Esophagus squamous epithelium (tissue), 5 donors: ENCODE measurements around the gene THADA. TPM values are rescaled to one million over a fixed set of nuclear protein-coding genes. Genes with fewer than 3 reads are reported as not detected.
A peak's percentile ranks its signal among the peaks of the same experiment; 100 is the strongest.

Experiments
- DNase-seq: peaks from one replicate; lab custom pipeline; 2025; lab: John Stamatoyannopoulos, UW
- H3K27ac ChIP-seq, 4 donors: fragments of 200-600 bp; sonication (generic); one replicate each; pipeline ENCODE4 v1.5.1; 2016 to 2019; ENCODE audit warnings: mild to moderate bottlenecking in 1 of 4
- H3K27me3 ChIP-seq, 4 donors: fragments of 200-600 bp; sonication (generic); 1 replicate in 3 of 4; 2 replicates in 1 of 4; pipeline versions ENCODE4 v1.5.1 to v1.6.0; 2017 to 2021; ENCODE audit warnings: antibody characterized with exemption in 1 of 4
- H3K36me3 ChIP-seq, 3 donors: fragments of 200-600 bp; sonication (generic); one replicate each; pipeline ENCODE4 v1.5.1; 2016 to 2019
- H3K4me1 ChIP-seq, 3 donors: fragments of 200-600 bp; sonication (generic); one replicate each; pipeline ENCODE4 v1.5.1; 2017 to 2019
- H3K4me3 ChIP-seq, 4 donors: fragments of 200-600 bp; sonication (generic); 1 replicate in 3 of 4; 2 replicates in 1 of 4; pipeline ENCODE4 v1.5.1; 2016 to 2019; ENCODE audit warnings: mild to moderate bottlenecking in 2 of 4, moderate library complexity in 1 of 4
- H3K9me3 ChIP-seq, 3 donors: fragments of 200-600 bp; sonication (generic); one replicate each; pipeline ENCODE4 v1.5.1; 2016 to 2019
- POLR2A ChIP-seq, 4 donors: fragments of 450-650 bp; IDR thresholded peaks; one replicate each; pipeline ENCODE4 v1.6.1; 2017; ENCODE audit warnings: antibody characterized with exemption in 4 of 4, mild to moderate bottlenecking in 4 of 4, moderate library complexity in 3 of 4
- WGBS, 2 donors: methylation state at CpG; one replicate each; pipeline ENCODE4 v1.1.5; 2018; 5-methylcytosine and 5-hydroxymethylcytosine counted together
- intact Hi-C: fragments of 100-400 bp; cut with DNase I; formaldehyde crosslinking; loops from one replicate; pipeline ENCODE4 v1.15.0; 2022
- total RNA-seq, 4 donors: library from RNA; depleted of rRNA; stranded (reverse); fragments of >200 nt; gene quantifications; one replicate each; pipeline ENCODE4 v1.1.0, GENCODE V29; 2016
- TF ChIP-seq, protein P1 (sequence below), 6 experiments: fragments of 450-650 bp in 4 of 6; fragments of 200-600 bp in 2 of 6; sonication (generic) in 2 of 6; IDR thresholded peaks; one replicate each; pipeline ENCODE4 v1.5.1; 2016 to 2019; ENCODE audit warnings: antibody characterized with exemption in 6 of 6, mild to moderate bottlenecking in 4 of 6, moderate library complexity in 4 of 6
- donor health status: DM: yes; HTN: yes; CAD: no.

THADA gene, protein sequence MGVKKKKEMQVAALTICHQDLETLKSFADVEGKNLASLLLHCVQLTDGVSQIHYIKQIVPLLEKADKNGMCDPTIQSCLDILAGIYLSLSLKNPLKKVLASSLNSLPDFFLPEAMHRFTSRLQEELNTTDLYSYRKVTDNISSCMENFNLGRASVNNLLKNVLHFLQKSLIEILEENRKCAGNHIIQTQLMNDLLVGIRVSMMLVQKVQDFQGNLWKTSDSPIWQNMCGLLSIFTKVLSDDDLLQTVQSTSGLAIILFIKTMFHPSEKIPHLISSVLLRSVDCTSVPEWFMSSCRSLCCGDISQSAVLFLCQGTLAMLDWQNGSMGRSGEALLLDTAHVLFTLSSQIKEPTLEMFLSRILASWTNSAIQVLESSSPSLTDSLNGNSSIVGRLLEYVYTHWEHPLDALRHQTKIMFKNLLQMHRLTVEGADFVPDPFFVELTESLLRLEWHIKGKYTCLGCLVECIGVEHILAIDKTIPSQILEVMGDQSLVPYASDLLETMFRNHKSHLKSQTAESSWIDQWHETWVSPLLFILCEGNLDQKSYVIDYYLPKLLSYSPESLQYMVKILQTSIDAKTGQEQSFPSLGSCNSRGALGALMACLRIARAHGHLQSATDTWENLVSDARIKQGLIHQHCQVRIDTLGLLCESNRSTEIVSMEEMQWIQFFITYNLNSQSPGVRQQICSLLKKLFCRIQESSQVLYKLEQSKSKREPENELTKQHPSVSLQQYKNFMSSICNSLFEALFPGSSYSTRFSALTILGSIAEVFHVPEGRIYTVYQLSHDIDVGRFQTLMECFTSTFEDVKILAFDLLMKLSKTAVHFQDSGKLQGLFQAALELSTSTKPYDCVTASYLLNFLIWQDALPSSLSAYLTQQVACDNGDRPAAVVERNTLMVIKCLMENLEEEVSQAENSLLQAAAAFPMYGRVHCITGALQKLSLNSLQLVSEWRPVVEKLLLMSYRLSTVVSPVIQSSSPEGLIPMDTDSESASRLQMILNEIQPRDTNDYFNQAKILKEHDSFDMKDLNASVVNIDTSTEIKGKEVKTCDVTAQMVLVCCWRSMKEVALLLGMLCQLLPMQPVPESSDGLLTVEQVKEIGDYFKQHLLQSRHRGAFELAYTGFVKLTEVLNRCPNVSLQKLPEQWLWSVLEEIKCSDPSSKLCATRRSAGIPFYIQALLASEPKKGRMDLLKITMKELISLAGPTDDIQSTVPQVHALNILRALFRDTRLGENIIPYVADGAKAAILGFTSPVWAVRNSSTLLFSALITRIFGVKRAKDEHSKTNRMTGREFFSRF (N-terminal part only)
- 10 to 100 TPM; 14.0 to 32.2 (median 21.0) TPM for total RNA-seq

DNA sequence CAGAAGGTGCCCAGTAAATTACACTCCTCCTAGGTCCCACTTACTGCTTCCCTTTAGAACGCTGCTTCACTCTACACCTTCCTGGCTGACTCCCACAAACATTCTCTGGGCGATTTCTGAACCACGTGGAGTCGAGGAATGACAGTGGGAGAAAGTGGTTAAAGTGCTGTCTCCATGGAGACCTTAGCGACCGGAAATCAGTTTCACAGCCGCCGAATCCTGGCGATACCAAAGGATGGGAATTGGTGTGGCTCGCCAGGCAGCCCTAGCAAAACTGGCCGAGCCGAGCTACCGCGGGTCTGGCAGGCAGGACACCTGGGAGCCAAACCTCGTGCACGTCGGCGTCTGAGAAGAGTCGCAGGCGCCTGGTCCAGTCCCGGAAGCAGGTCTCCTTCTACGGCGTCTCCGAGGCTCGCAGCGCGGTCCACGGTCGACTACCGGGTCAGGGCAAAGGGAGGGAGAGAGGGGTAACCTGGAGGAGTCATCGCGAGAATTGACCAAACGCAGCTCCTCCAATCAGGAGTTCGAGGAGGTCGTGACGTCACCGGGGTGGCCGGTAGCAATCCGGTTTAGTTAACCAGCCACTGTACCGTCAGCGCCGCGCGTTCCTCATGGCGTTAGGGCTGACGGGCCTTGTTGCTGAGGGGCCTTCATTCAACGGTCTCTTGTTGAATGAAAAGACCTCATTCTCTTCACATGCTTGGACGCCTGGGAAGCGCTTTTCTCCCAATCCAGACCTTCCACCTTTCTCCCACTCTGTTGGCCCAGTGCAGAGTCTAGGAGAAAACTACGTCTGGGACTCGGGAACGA, at the start of gene THADA:
TSS of gene THADA (minus strand) at position 436 of the 810 bp plus-strand sequence. CDS start 3,646 bp downstream, outside the sequence.
- TF ChIP-seq, protein P1, sequence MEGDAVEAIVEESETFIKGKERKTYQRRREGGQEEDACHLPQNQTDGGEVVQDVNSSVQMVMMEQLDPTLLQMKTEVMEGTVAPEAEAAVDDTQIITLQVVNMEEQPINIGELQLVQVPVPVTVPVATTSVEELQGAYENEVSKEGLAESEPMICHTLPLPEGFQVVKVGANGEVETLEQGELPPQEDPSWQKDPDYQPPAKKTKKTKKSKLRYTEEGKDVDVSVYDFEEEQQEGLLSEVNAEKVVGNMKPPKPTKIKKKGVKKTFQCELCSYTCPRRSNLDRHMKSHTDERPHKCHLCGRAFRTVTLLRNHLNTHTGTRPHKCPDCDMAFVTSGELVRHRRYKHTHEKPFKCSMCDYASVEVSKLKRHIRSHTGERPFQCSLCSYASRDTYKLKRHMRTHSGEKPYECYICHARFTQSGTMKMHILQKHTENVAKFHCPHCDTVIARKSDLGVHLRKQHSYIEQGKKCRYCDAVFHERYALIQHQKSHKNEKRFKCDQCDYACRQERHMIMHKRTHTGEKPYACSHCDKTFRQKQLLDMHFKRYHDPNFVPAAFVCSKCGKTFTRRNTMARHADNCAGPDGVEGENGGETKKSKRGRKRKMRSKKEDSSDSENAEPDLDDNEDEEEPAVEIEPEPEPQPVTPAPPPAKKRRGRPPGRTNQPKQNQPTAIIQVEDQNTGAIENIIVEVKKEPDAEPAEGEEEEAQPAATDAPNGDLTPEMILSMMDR (IDR thresholded peaks at IDR 0.05), result peak in 2 of 6 experiments; percentile 9
- TF ChIP-seq POLR2A (IDR thresholded peaks at IDR 0.05), result peak in 2 of 4 donors; percentile 88 to 91
- 0 to 1% methylated on average over 12 to 23 of the region's 52 CpGs for WGBS, 2 donors

DNA sequence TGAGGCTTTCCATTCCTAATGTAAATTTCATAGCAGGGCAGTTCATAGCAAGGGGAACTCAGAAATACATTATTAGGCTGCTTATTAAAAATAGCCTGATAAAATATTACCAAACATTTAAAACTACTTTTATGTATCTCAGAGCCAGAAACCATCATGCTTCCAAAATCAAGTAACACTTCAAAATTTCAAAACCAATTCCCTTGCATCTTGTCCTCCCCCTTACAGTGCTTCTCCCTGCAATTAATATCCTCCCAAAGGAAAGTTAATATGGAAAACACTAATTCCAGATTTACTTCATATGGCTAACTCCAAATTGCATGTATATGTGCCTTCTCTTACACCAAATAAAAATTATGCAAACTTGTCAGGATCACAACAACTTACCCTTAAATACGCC, 47.8 kb upstream of the THADA start:
- Histone ChIP-seq H3K4me1 (no peaks in the 10 kb centered on the region), H3K27ac (no peak overlapping the region), H3K4me3 (no peak overlapping the region), H3K9me3 (no peaks in the 10 kb centered on the region), H3K36me3 (no peaks in the 10 kb centered on the region), H3K27me3 (no peaks in the 10 kb centered on the region)
- DNase-seq, result no peak
- 81 to 95% methylated on average over 1 of the region's 1 CpG for WGBS, 2 donors
- TF ChIP-seq POLR2A (IDR thresholded peaks at IDR 0.05), result no peak
- TF ChIP-seq, protein P1 (IDR thresholded peaks at IDR 0.05), result no peak
- intact Hi-C loops, result no loop called here

More for the DNA sequence above, at the start of gene THADA:
- H3K36me3 ChIP-seq, result peaks cover 3 to 17% (median 3%) of the 10 kb centered on the region in 3 donors
- DNase-seq, result peak; percentile 95
- peak within 1 kb of the TSS; percentile 74 to 84 (median 82) for H3K4me3 ChIP-seq
- no peaks in the 10 kb centered on the region for H3K27me3 ChIP-seq
- peaks cover 10 to 25% (median 13%) of the 10 kb centered on the region in 3 donors for H3K4me1 ChIP-seq
- intact Hi-C loops, result no loop called here
- H3K9me3 ChIP-seq, result no peaks in the 10 kb centered on the region
- peak within 1 kb of the TSS; percentile 87 to 94 (median 92) for H3K27ac ChIP-seq

DNA sequence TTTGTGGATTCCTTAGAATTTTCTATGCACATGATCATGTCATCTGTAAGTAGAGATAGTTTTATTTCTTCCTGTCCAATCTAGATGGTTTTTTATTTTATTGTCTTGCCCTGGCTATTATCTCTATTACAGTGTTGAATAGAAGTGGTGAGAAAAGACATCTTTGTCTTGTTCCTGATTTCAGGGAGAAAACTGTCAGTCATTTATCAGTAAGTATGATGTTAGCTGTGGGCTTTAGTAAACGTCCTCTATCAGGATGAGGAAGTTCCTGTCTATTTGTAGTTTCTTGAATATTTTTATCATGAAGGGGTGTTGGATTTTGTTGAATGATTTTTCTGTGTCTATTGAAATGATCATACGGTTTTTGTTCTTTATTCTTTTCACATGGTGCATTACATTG, 46.5 kb upstream of the THADA start:
- 50 to 63% methylated on average over 2 of the region's 2 CpGs for WGBS, 2 donors

More for the DNA sequence above, 46.5 kb upstream of the THADA start:
- intact Hi-C loops, result no loop called here
- TF ChIP-seq, protein P1 (IDR thresholded peaks at IDR 0.05), result no peak
- no peak for TF ChIP-seq POLR2A (IDR thresholded peaks at IDR 0.05)
- Histone ChIP-seq H3K4me3 (no peak overlapping the region), H3K27ac (no peak overlapping the region), H3K27me3 (no peaks in the 10 kb centered on the region), H3K36me3 (no peaks in the 10 kb centered on the region), H3K4me1 (peaks cover 0 to 10% (median 0%) of the 10 kb centered on the region in 3 donors), H3K9me3 (no peaks in the 10 kb centered on the region)
- no peak for DNase-seq
